KMS-11 (cell line): ENCODE measurements around the gene MCF2L.

Source experiments
- H2AFZ ChIP-seq: fragments of 200-600 bp; sonication (generic); 2 replicates; pipeline ENCODE4 v1.6.1; 2016; ENCODE audit warnings: antibody characterized with exemption, mixed run types, low read depth
- H3K27ac ChIP-seq: fragments of 200-600 bp; sonication (generic); 2 replicates; pipeline ENCODE4 v1.6.1; 2016; ENCODE audit warnings: mild to moderate bottlenecking, mixed run types
- H3K27me3 ChIP-seq: fragments of 200-600 bp; sonication (generic); 2 replicates; pipeline ENCODE4 v1.6.1; 2017; ENCODE audit warnings: mild to moderate bottlenecking, low read depth, mixed run types, moderate library complexity; ENCODE audit not compliant: insufficient read depth
- H3K36me3 ChIP-seq: fragments of 200-600 bp; sonication (generic); 2 replicates; pipeline ENCODE4 v1.6.1; 2017; ENCODE audit warnings: mild to moderate bottlenecking, mixed run types; ENCODE audit not compliant: insufficient read depth
- H3K4me1 ChIP-seq: fragments of 200-600 bp; sonication (generic); 2 replicates; pipeline ENCODE4 v1.6.1; 2016; ENCODE audit warnings: mild to moderate bottlenecking, low read depth, mixed run types; ENCODE audit not compliant: poor library complexity, severe bottlenecking
- H3K4me2 ChIP-seq: fragments of 200-600 bp; sonication (generic); 2 replicates; pipeline ENCODE4 v1.7.0; 2016; ENCODE audit warnings: mild to moderate bottlenecking, mixed run types
- H3K4me3 ChIP-seq: fragments of 200-600 bp; sonication (generic); IDR thresholded peaks from 2 replicates; pipeline ENCODE4 v1.6.1; 2017; ENCODE audit warnings: low read depth, low read length, mixed read lengths; ENCODE audit not compliant: insufficient read depth
- H3K79me2 ChIP-seq: fragments of 200-600 bp; sonication (generic); 2 replicates; pipeline ENCODE4 v1.6.1; 2016; ENCODE audit warnings: low read depth, mixed run types; ENCODE audit not compliant: insufficient read depth
- H3K9ac ChIP-seq: fragments of 200-600 bp; sonication (generic); 2 replicates; pipeline ENCODE4 v1.6.1; 2016; ENCODE audit warnings: mild to moderate bottlenecking, mixed run types
- H4K20me1 ChIP-seq: fragments of 200-600 bp; sonication (generic); 2 replicates; pipeline ENCODE4 v1.6.1; 2016; ENCODE audit warnings: mild to moderate bottlenecking, mixed run types; ENCODE audit not compliant: insufficient read depth
- TF ChIP-seq, protein P1 (sequence below): fragments of 200-600 bp; sonication (generic); conservative IDR thresholded peaks from 2 replicates; pipeline ENCODE4 v1.6.1; 2017; ENCODE audit warnings: low read depth, mild to moderate bottlenecking, antibody characterized with exemption, low read length, moderate library complexity, mixed read lengths

Gene MCF2L

DNA sequence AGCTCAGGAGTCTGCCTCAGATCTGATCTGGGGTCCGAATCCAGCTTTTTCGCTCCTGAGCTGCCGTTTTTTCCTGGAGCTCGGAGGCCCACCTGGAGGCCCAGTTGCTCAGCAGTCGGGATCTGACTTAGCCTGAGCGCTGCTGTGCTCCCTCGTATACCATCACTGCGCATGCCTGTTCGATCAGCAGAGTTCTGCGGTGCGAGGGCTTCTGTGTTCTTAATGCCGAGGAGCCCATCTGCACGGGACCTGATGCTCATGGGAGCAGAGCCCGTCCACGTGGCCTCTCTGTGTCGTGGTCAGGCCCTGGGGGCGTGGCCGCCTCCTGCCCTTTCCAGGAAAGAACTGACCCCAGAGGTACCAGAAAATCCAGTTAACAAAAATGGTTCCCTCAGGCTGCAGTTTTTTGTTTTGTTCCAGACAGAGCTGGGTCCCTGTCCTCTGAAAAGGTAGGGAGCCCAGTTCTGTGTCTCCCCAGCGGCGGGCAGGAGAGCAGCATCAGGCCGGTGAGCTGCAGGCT lies 57.4 kb downstream of the MCF2L start:
- Histone ChIP-seq H3K27me3 (no peaks in the 10 kb centered on the region), H3K4me2 (no peak overlapping the region), H2AFZ (no peak overlapping the region), H3K4me1 (no peaks in the 10 kb centered on the region), H3K4me3 (no peak overlapping the region), H4K20me1 (no peaks in the 10 kb centered on the region), H3K36me3 (no peaks in the 10 kb centered on the region), H3K27ac (no peak overlapping the region), H3K9ac (no peak overlapping the region), H3K79me2 (no peaks in the 10 kb centered on the region)
- TF ChIP-seq, protein P1, sequence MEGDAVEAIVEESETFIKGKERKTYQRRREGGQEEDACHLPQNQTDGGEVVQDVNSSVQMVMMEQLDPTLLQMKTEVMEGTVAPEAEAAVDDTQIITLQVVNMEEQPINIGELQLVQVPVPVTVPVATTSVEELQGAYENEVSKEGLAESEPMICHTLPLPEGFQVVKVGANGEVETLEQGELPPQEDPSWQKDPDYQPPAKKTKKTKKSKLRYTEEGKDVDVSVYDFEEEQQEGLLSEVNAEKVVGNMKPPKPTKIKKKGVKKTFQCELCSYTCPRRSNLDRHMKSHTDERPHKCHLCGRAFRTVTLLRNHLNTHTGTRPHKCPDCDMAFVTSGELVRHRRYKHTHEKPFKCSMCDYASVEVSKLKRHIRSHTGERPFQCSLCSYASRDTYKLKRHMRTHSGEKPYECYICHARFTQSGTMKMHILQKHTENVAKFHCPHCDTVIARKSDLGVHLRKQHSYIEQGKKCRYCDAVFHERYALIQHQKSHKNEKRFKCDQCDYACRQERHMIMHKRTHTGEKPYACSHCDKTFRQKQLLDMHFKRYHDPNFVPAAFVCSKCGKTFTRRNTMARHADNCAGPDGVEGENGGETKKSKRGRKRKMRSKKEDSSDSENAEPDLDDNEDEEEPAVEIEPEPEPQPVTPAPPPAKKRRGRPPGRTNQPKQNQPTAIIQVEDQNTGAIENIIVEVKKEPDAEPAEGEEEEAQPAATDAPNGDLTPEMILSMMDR, result no peak

DNA sequence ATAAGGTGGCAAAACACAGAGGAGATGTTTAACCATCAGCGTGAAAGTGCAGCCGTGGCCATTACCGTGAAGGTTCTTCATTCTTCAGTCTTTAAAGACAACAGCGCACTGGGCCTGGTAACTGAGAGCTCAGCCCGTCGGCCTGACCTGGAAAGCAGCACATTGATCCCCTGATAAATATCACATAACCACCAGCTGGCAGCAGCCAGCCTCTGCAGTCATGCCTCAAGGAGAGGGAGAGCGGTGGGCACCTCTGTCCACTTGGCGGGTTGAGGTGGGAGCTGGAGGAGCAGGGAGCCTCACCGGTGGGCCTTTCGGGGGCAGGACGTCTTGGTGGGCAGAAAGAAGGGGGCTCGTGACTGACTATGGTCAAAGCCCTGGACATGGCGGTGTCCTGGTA lies 58.1 kb downstream of the MCF2L start:
- Histone ChIP-seq H3K4me1 (no peaks in the 10 kb centered on the region), H3K36me3 (no peaks in the 10 kb centered on the region)
- TF ChIP-seq, protein P1, result no peak

DNA sequence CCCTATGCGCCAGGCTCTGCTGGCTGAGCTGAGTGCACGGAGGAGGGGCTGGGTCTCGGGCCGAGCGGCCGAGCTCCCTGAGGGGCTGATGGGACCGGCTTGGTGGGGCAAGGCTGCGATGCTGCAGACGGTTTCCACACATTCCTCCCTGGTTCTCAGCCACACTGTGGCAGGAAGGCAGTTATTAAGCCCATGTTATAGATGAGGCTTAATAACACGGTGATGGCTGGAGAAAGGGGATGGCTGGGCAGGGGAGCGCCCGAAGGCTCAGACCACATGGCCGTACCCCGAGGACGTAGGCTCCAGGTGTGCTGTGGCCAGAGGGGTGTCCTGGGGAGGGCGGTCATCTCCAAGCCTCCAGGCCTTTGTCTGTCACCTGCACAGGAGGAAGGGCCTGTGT lies 58.6 kb downstream of the MCF2L start:
- no peaks in the 10 kb centered on the region for H3K79me2 ChIP-seq
- no peaks in the 10 kb centered on the region for H3K4me1 ChIP-seq
- H3K4me3 ChIP-seq, result no peak overlapping the region
- H3K4me2 ChIP-seq, result no peak overlapping the region
- H4K20me1 ChIP-seq, result no peaks in the 10 kb centered on the region
- TF ChIP-seq, protein P1, result no peak
- H3K27ac ChIP-seq, result no peak overlapping the region
- H2AFZ ChIP-seq, result no peak overlapping the region
- no peaks in the 10 kb centered on the region for H3K36me3 ChIP-seq
- no peak overlapping the region for H3K9ac ChIP-seq
- H3K27me3 ChIP-seq, result no peaks in the 10 kb centered on the region

More for the DNA sequence above, 58.1 kb downstream of the MCF2L start:
- Histone ChIP-seq H3K27ac (no peak overlapping the region), H3K4me3 (no peak overlapping the region), H3K9ac (no peak overlapping the region), H3K79me2 (no peaks in the 10 kb centered on the region), H4K20me1 (no peaks in the 10 kb centered on the region), H3K27me3 (no peaks in the 10 kb centered on the region), H3K4me2 (no peak overlapping the region), H2AFZ (no peak overlapping the region)

DNA sequence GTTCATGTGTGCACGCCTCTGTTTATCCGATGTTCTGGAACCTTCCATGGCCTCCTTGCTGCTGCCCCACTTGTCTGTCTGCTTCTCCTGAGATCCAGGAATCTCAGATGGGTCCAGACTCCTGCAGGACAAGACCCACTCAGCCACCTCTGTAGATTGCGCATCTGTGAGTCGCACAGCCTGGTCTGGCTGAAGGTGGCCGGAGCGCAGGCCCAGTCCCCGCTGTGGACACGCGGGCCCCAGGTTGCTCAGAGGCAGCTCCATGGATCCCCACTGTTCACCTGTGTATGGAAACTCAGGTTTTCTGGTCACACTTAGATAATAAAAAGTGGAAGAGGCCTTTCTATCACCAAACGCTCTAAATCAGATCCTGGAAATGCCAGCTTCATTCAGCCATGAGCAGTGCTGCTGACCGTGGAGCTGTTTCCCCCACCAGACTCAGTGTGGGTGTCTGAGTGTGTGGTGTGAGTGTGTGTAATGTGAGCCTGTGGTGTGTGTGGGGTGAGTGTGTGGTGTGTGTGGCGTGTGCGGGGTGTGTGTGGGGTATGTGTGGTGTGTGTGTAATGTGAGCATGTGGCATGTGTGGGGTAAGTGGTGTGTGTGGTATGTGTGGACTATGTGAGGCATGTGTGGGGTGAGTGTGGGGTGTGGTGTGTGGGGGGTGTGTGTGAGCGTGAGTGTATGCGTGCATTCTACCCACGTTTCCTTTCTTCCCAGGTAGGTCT lies 59.5 kb downstream of the MCF2L start:
- no peak overlapping the region for H3K4me2 ChIP-seq
- H4K20me1 ChIP-seq, result no peaks in the 10 kb centered on the region
- no peak overlapping the region for H3K4me3 ChIP-seq
- no peak overlapping the region for H3K9ac ChIP-seq
- H3K36me3 ChIP-seq, result no peaks in the 10 kb centered on the region
- no peak overlapping the region for H2AFZ ChIP-seq
- H3K27me3 ChIP-seq, result no peaks in the 10 kb centered on the region
- H3K4me1 ChIP-seq, result no peaks in the 10 kb centered on the region
- no peaks in the 10 kb centered on the region for H3K79me2 ChIP-seq
- no peak overlapping the region for H3K27ac ChIP-seq
- TF ChIP-seq, protein P1, result no peak
